ENCODE measurements around the gene LPAR1.

LPAR1 gene

GRCh38 chr9:111036946-111037345 lies 1.3 kb downstream of the LPAR1 start:
- peak; percentile 37 for DNase-seq

GRCh38 chr9:111036429-111036789 lies 1.9 kb downstream of the LPAR1 start:
- peak; percentile 2 for DNase-seq

DNA sequence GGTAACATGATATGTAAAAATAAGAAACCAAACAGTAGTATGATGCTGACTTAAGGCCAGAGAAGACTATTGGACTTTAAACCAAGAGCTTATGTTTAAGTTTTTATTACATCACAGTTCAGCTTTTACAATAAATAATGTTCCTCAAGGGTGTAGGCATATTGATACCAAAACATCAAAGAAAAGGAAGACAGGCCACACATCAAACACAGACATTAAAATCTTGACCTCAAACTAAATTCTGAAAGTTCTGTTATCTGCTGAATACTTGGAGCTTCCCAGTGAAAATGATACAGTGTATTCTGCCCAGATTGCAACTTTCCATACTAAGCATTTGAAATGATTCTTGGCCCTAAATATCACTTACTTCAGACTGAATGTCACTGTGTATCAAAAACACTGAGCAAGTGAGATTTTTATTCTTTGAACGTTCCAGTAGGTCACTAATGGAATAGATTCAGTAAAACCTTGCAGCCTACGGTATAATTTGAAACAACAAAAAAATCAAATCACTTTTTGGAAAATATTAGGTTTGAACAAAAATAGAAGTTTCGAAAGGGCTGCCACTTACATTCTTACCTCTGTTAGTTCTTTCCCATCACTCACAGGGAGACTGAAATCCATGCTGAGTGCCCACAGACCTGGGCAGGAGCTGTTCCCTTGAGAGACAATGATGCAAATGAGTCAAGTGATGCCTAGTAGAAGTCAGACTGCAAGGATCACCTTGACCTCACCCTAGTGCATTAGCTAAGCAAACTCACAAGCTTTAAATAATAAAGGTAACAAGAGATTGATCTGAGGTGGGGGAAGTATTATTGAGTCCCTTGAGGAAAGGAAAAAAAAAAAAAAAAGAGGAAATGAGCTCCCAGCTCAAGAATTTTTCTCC lies 2.5 kb downstream of the LPAR1 start:
- DNase-seq = no peak

- no peak for DNase-seq
Measured at GRCh38 chr9:111034898-111035539, 3.3 kb downstream of the LPAR1 start.

DNA sequence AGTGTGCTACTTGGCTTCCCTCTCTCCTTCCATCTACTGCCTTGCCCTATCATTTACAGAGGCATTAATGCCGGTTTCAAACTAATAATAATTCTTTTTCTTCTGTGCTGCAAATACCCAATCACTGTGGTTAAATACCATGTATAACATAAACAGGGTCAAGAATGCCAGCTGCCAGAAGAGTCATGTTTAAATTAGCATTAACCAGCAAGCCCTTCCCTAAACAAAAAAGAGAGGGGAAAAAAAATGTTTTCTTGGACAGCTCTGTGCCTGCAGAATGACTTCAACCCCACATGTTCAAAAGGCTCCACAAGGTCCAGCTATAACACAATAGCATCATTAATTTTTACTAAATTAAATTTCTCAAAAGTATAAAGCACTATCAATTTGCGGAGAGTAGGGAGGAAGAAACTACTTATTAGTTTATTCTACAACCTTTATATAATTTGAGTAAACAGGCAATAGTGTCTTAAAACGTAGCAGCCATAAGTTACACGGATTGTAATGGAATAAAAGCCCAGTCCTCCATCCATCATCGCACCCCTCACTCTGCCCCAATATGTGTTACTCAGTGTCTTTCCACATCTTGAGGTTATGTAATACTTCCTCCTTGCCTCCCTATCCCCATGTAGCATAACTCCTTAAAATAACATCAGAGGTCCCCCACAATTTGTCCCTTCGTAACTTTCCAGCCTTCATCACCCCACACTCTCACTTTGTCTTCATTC lies 3.9 kb downstream of the LPAR1 start:
- no peak for DNase-seq

DNA sequence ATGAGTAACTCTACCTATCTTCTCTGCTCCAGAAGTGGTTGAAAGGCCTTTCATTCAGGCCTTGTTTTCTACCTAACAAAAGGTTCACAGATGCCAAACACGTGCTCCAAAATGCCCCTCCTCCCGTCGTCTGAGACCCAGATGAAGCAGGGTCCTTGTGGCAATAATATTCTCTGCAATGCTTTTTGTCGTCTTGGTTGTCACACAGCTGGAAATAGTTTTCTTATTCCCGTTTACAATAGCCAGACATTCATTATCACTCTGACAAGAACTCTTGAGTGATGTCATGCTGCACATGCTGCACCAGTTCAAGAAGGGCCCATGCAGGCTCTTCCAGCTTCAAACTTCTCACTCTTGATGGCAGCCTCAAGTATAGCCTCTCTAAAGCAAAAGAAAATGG lies 7.8 kb downstream of the LPAR1 start:
- no peak for DNase-seq

DNA sequence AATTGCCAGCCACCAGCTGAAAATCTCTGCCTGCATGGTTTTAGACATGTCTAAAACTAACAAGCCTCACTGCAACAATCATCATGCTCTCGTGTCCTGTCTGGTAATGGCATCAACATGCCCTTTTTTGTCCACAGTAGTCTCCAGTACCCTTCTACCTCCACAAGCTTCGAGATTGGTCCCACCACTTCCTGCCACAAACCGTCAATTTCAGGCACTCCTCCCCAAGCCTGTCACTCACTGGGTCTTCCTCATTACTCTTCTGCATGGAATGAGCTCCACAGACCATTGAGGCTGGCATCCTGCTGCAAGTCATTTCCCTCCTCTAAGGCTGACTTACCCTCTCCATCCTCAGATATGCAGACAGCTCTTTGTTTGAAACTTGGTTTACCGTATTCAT lies 9.0 kb downstream of the LPAR1 start:
- DNase-seq = no peak

- DNase-seq = no peak
Measured at GRCh38 chr9:111027798-111028197, 10.5 kb downstream of the LPAR1 start.

DNA sequence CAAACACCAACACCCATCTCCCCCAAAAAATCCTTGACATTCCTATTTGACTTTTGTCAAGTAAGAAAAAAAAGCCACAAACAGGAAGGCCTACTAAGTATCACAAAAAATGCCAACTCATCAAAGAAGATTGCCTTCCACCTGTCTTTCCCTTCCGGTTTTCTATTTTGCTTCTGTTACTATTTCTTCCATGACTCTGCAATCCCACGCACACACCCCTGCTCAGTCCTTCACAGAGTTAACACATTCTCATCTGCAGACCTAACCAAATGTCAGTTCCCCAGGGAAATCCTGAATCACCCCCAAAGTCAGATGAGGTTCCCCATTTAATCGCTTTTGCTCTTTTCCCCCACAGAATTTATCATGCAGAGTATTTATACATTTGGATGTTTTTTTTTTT lies 15.1 kb downstream of the LPAR1 start:
- DNase-seq = no peak

DNA sequence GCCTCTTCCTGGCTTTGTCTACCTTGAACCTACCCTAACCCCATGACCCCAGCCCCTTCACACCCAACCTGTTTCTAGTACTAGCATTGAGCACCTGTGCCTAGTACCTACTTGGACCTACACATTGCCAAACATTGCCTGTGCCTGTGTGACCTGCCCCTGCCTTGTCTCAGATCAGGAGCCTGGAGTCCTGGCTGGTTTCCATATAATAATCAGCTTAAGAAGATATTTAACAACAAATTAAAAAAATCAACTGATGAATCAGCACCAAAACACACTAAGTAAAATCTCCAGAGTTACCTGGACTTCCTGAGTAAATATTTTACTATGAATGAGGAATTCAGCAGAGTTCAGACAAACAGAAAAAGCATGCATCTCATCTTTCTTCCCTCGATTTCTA lies 17.7 kb downstream of the LPAR1 start:
- DNase-seq = no peak

DNA sequence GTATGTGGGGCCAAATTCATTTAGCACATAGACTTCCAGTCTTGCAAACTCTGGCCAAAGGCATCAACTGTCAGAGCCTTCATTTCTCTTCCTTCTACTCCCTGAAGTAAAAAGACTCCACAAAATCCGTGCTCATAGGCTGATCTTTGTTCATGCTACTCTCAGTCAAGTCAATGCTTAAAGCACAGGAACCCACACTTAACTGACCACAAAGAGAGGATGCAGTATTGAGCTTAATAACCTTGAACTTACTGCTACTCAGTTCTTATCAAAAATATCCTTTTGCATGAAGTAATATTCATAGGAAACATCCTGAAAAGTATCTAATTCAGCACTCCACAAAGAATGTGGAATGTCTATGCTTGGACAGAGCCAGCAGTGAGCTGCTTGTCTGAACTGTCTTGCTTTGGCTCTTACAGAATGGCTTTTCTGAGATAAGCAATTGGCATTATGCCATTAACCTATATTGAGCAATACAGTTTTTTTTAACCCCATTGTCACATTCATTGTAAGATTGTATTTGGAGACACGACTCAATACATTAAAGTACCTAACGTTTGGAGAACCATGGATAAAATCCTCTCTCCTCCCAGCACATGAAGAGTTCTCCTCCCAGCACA lies 21.7 kb downstream of the LPAR1 start:
- peak; percentile 21 for DNase-seq

DNA sequence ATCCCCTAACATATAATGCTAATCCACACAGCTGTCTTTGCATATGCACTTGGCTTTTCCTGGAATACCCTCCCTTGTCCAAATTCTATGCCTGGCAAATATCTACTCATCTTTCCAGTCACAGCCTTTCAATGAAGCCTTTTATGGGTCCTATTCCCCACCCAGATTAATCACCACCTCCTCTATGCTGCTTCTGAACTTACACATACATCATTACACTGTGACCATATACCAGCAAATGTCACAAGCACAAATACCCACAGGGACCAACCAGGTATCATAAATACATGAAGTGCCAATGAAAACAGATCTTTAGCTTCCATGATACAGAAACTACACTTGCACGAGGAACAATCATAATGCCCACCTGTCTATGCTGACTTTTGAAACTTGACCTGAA lies 22.3 kb downstream of the LPAR1 start:
- no peak for DNase-seq

DNA sequence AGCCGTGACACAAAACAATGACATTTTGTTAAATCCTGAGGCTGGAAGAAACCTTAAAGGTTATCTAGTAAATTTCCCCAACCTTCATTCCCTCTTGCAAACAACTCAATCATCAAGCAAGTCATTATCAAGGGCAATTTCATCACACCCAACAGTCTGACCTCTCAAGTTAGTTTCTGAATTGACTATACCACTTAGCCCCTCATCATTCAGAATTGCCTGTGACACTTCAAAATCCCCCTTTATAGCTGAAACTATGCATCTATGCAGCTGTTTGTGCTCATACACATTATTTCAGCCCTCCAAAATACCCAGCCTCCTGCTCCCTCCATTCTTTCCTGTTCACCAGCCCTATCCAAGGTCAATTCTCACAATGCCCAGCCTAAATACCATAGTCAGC lies 24.6 kb downstream of the LPAR1 start:
- no peak for DNase-seq

GRCh38 chr9:111013250-111013649 lies 25.0 kb downstream of the LPAR1 start:
- DNase-seq = no peak

DNA sequence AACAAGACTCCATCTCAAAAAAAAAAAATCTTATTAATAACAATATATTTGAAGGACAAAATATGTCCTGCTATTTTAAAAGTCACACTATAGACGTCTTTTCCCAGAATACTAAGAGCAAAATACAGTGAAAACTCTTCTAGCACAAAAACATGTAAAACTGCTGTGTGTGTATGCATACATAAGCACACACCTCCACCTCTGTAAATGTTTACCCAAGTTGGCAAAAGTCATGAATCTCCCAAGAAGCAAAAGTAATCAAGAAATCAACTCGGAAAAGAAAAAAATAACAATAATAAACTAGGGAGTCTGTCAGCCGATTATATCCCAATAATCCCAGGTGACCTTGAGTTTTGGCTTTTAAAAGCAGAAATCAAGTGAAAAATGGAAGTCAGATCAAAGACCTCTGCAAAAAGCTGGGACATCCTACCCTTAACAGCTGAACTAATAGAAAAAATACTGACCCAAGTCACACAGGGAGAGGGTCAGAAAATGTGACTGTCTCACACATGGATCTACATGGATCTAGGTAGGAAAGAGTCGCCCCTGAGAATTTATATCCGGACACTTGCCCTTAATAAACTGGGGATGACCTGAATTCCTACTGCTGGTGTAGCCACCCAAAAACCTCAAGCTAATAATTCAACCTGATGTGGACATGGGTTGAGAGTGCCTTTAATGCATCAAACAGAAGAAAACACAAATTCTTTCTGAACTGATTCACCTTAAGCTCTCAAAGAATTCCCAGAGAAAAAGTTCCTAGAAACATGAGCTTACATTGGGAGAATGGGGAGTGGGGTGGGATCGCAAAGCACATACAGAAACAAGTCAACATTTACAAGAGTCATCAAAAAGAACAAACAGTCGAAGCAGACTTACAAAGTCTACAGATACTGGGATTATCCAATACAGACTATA lies 29.9 kb downstream of the LPAR1 start:
- DNase-seq = peak; percentile 40

- DNase-seq = no peak
Measured at GRCh38 chr9:111005746-111006470, 32.4 kb downstream of the LPAR1 start.

GRCh38 chr9:111004936-111005335 lies 33.3 kb downstream of the LPAR1 start:
- no peak for DNase-seq

GRCh38 chr9:111003182-111003581 lies 35.1 kb downstream of the LPAR1 start:
- no peak for DNase-seq

GRCh38 chr9:111001526-111001925 lies 36.7 kb downstream of the LPAR1 start:
- no peak for DNase-seq

GRCh38 chr9:111000202-111000601 lies 38.1 kb downstream of the LPAR1 start:
- no peak for DNase-seq

GRCh38 chr9:110999379-110999778 lies 38.9 kb downstream of the LPAR1 start:
- DNase-seq = no peak

- no peak for DNase-seq
Measured at GRCh38 chr9:110997847-110998246, 40.4 kb downstream of the LPAR1 start.
